CD4-positive, alpha-beta T cell treated with Interleukin-17A for 1 hour (primary cell): ENCODE results near the gene ABCA13.

ENCODE experiments used
- DNase-seq: peaks from one replicate; pipeline ENCODE4 v3.0.0-alpha.2; 2020

The ABCA13 gene

DNA sequence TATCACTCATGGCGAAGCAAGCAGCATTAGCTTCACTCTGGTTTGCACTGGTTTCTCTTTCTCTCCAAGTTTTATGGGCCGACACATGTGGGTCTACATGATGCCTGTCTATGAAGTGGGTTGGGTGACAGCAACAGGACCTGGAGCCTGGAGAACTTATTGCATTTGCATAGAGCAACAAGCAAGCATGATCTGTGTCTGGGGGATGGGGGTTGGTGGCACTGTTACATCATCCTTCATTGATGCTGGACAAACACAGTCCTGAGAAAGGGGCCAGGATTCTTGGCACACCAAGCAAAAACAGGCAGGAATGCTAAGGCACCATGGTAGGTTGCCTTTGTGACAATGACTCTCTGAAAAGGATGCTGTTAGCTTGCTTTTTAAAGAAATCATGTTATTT, 486.9 kb downstream of the ABCA13 start:
- no peak for DNase-seq

DNA sequence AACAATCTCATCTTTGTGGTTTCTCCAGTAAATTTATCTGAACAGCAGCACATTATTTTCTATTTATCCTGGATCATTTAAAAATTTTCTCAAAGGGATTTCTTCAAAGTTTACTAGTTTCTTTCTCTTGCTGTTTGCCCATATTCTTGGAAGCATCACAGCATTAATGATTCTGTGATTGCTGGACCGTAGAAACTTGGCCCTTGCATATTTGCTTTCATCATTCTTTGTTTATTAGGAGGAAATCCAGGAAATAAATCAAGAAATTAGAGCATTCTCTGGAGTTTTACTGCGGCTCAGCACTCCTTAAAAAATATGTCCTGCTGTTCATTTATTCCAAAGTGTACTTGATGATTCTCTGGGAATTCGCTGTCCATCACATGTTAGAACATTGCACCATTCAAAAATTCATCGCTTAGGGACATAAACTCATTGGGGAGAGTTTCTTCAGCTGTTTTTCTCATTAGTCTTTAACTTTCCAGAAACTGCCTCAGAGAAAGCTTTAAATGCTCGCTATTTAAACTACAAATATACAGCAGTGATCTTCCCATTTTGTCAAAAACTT, 489.1 kb downstream of the ABCA13 start:
- no peak for DNase-seq

- DNase-seq, result no peak
Observed at GRCh38 chr7:48664241-48664640, 493.0 kb downstream of the ABCA13 start.

GRCh38 chr7:48665353-48666135, 494.3 kb downstream of the ABCA13 start:
- no peak for DNase-seq

- no peak for DNase-seq
Observed at GRCh38 chr7:48667407-48667806, 496.1 kb downstream of the ABCA13 start.

DNA sequence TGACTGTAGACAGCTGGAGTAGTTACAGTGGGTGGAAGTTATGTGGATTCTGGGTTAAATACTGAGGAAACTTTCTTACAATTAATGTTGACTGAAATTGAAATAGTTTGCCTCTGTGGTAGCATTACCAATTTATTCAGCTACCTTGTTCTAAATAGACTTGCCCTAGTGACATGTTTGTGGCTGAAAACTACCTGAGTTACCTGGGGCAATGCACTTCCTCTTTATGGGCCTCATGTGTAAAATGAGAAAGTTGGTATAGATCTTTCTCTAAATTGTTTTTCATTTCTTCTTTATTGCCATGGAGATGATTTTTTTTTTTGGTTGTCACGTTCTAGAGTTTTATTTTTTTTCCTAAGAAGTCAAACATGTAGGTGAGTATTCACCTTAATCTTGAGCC, 500.4 kb downstream of the ABCA13 start:
- DNase-seq, result no peak

GRCh38 chr7:48681006-48681405, 509.7 kb downstream of the ABCA13 start:
- DNase-seq, result no peak

DNA sequence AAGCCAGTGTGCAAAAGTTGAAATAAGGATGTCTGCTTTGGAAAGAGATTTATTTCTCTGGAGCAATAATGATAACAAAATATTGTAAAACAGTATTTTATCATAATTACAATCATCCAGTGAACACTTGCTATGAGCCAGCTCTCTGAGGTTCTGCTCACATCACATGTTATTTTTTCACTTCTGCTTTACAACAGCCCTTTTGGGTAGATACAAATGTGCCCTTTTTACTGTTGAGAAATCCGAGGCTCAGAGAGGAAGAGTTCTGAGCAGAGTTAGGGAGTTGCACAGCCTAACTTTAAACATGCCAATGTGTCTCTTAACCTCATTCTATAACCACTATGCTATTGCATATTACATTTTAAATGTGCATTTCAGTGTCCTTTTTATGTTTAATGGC, 520.5 kb downstream of the ABCA13 start:
- DNase-seq, result no peak
